K562 (cell line): ENCODE results near the gene CNOT1. TPM values are rescaled to one million over a fixed set of nuclear protein-coding genes. Genes with fewer than 3 reads are reported as not detected.

Source experiments
- HDAC1 ChIP-seq, 2 experiments: fragments of 450-650 bp; IDR thresholded peaks; 2 replicates each; pipeline ENCODE4 v1.6.1; 2016 to 2017; ENCODE audit warnings: inconsistent platforms in 1 of 2, mild to moderate bottlenecking in 1 of 2, moderate library complexity in 1 of 2
- MEIS2 ChIP-seq: fragments of 450-650 bp; IDR thresholded peaks from 2 replicates; pipeline ENCODE4 v1.6.1; 2014; ENCODE audit warnings: mild to moderate bottlenecking; ENCODE audit not compliant: partially characterized antibody
- NR2C2 ChIP-seq, 2 experiments: fragments of 200-800 bp in 1 of 2; sonication (Bioruptor generic) in 1 of 2; sonication (generic) in 1 of 2; formaldehyde crosslinking in 1 of 2; IDR thresholded peaks; 2 replicates each; pipeline versions ENCODE4 v1.6.1 to v1.8.0; 2016 to 2022; ENCODE audit warnings: mild to moderate bottlenecking in 1 of 2, missing compliant biosample characterization in 1 of 2, missing genetic modification characterization in 1 of 2, missing genetic modification reagents in 1 of 2
- POLR2G ChIP-seq: fragments of 200-400 bp; formaldehyde crosslinking; IDR thresholded peaks from 2 replicates; pipeline ENCODE4 v1.6.1; 2017; ENCODE audit warnings: low read depth, mild to moderate bottlenecking, antibody characterized with exemption, low read length, moderate library complexity
- SRSF7 ChIP-seq: fragments of 200-400 bp; formaldehyde crosslinking; optimal IDR thresholded peaks from 2 replicates; pipeline ENCODE3; 2017; ENCODE audit warnings: mild to moderate bottlenecking, low read depth, low read length
- ZNF764 ChIP-seq: fragments of 250-450 bp; sonication (Bioruptor Pico); IDR thresholded peaks from 2 replicates; pipeline ENCODE4 v1.4.0; 2020; ENCODE audit warnings: low read depth, mild to moderate bottlenecking, moderate library complexity
- polyA plus RNA-seq, 8 experiments: library from polyadenylated mRNA; depleted of rRNA in 4 of 8; stranded (reverse) in 5 of 8; unstranded in 3 of 8; fragments of >200 nt; fragmentation: Nextera tagmentation in 2 of 8; fragmentation: Illumina TruSeq in 1 of 8; extraction: Ambion mirVana in 2 of 8; extraction: Trizol in 1 of 8; gene quantifications; 2 replicates each; pipeline versions ENCODE4 v1.2.1 to v1.2.3, GENCODE V29; 2011 to 2014; ENCODE audit warnings: inconsistent platforms in 1 of 8, missing spikeins in 1 of 8
- total RNA-seq, 7 experiments: library from RNA; depleted of rRNA in 6 of 7; stranded (reverse); fragments of >200 nt in 6 of 7; fragmentation: Illumina TruSeq in 2 of 7; extraction: Trizol in 2 of 7; gene quantifications; 2 replicates each; pipeline versions ENCODE4 v1.2.1 to v1.2.3, GENCODE V29; 2011 to 2021; ENCODE audit warnings: low replicate concordance in 1 of 7
- TF ChIP-seq, protein P1 (sequence below): fragments of 250-450 bp; sonication (Bioruptor Pico); IDR thresholded peaks from 2 replicates; pipeline ENCODE4 v1.5.0; 2021; ENCODE audit warnings: mild to moderate bottlenecking, borderline replicate concordance
- TF ChIP-seq, protein P2 (sequence below): fragments of 450-650 bp; formaldehyde crosslinking; IDR thresholded peaks from 2 replicates; pipeline ENCODE4 v1.4.0; 2022; ENCODE audit warnings: mild to moderate bottlenecking, moderate library complexity

Gene CNOT1
- total and polyA plus RNA-seq, 9 of the 15 experiments (the other 6 are each of a cell fraction or from before 2014, with no cell fraction given) = 110 to 270 (median 220) TPM

DNA sequence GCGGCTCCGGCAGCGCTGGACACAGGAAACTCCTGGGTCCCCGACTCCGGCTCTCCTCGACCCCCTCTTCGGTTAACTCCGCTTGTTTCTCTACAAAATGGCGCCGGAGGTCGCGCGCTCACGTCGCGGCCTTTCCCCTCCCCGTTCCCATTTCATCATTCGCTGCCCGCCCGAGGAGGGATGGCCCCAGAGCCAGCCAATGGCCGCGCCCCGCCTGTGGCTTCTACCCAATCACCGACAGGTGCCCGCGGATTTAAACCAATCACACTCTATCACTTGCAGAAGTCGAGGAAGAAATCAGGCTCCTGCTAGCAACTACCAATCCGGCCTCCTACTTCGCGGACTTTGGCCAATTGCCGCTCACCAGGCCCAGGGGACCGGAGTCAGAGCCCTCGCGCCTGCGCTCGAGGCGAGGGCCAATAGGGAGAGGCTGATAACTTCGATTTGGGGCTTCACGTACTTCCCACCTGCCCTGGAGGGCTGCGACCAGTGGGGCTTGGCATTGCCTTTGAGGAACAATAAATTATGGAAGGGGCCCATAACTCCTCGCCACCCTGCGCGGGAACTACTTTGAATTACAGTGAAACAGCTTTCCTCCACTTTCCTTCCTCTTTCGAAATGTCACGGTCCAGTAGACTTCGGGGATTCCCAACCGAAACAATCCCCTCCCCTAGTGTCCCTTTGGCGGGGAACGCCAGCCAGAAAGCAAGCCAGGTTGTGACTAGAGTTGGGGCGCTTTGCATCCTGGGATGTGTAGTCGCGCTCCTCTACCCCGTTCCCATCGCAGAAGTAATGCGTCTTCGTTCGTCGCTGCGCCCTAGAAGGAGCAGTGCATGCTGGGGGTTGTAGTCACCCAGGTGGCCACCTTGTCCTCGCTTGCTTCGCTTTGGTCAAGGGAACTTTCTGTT is at the start of gene CNOT1 (continued):
- TF ChIP-seq, protein P1, sequence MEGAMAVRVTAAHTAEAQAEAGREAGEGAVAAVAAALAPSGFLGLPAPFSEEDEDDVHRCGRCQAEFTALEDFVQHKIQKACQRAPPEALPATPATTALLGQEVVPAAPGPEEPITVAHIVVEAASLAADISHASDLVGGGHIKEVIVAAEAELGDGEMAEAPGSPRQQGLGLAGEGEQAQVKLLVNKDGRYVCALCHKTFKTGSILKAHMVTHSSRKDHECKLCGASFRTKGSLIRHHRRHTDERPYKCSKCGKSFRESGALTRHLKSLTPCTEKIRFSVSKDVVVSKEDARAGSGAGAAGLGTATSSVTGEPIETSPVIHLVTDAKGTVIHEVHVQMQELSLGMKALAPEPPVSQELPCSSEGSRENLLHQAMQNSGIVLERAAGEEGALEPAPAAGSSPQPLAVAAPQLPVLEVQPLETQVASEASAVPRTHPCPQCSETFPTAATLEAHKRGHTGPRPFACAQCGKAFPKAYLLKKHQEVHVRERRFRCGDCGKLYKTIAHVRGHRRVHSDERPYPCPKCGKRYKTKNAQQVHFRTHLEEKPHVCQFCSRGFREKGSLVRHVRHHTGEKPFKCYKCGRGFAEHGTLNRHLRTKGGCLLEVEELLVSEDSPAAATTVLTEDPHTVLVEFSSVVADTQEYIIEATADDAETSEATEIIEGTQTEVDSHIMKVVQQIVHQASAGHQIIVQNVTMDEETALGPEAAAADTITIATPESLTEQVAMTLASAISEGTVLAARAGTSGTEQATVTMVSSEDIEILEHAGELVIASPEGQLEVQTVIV (CRISPR knock-in tag) = peak; percentile 88
- TF ChIP-seq MEIS2 (peak; percentile 83), NR2C2 (CRISPR knock-in tag; IDR thresholded peaks at IDR 0.05) (peak; percentile 26; the same call in 1 of the 2 replicates), NR2C2 (tag; IDR thresholded peaks at IDR 0.05) (peak; percentile 97), POLR2G (peak; percentile 96), ZNF764 (CRISPR knock-in tag) (no peak; the same call in 1 of the 2 replicates), SRSF7 (no peak), HDAC1 (IDR thresholded peaks at IDR 0.05) (peak in 1 of 2 experiments; percentile 25; a peak in 1 of 4 replicates)
- TF ChIP-seq, protein P2, sequence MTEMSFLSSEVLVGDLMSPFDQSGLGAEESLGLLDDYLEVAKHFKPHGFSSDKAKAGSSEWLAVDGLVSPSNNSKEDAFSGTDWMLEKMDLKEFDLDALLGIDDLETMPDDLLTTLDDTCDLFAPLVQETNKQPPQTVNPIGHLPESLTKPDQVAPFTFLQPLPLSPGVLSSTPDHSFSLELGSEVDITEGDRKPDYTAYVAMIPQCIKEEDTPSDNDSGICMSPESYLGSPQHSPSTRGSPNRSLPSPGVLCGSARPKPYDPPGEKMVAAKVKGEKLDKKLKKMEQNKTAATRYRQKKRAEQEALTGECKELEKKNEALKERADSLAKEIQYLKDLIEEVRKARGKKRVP = peak; percentile 71
